Choroid plexus epithelial cell (primary cell): ENCODE measurements around the gene EEF1AKMT4.

Experiments used
- DNase-seq: peaks from one replicate; pipeline ENCODE4 v3.0.0-alpha.2; 2010; ENCODE audit warnings: low read depth
- H3K4me3 ChIP-seq: 2 replicates; pipeline ENCODE4 v1.5.1; 2011; ENCODE audit warnings: low read depth, mild to moderate bottlenecking, control low read depth, low read length, moderate library complexity
- TF ChIP-seq, protein P1 (sequence below): conservative IDR thresholded peaks from 2 replicates; pipeline ENCODE4 v1.5.1; 2011; ENCODE audit warnings: low read depth, mild to moderate bottlenecking, control low read depth, inconsistent platforms, low read length, moderate library complexity

The EEF1AKMT4 gene

DNA sequence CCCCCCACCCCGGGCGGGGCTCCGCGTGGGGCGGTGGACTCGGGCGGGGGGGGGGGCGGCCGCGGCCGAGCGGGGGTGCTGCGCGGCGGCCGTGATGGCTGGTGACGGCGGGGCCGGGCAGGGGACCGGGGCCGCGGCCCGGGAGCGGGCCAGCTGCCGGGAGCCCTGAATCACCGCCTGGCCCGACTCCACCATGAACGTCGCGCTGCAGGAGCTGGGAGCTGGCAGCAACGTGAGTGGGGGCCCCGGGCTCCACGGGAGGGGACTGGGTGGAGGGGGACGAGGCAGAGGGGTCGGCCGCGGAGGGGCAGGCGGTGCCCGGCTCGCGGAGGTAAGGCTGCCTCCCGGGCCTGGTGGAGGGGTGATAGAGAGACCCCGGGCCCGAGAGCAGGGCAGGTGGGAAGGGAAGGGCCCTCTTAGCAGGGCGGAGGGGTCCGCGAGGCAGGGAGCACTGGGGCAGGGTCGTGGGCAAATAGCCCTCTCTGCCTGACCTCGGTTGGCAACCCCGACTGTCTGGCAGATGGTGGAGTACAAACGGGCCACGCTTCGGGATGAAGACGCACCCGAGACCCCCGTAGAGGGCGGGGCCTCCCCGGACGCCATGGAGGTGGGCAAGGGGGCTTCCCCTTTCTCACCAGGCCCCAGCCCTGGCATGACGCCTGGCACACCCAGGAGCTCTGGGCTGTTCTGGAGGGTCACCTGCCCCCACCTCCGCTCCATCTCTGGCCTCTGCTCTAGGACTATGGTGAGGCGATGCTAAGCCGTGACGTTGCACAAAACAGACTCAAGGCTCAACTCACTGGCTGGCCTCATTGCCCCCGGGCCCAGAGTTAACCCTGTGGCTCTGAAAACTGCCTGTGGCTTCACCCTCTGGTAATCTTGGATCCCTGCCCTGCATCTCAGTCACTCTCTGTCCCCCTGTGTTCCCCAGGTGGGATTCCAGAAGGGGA lies 26.8 kb downstream of the EEF1AKMT4 start, which contains the start of gene ECE2:
Gene ECE2 (plus strand): TSS at position 62 of the 950 bp plus-strand sequence. CDS start 132 bp downstream, at position 194.
- no peak for DNase-seq
- H3K4me3 ChIP-seq, result no peak within 1 kb of the TSS
- TF ChIP-seq, protein P1, sequence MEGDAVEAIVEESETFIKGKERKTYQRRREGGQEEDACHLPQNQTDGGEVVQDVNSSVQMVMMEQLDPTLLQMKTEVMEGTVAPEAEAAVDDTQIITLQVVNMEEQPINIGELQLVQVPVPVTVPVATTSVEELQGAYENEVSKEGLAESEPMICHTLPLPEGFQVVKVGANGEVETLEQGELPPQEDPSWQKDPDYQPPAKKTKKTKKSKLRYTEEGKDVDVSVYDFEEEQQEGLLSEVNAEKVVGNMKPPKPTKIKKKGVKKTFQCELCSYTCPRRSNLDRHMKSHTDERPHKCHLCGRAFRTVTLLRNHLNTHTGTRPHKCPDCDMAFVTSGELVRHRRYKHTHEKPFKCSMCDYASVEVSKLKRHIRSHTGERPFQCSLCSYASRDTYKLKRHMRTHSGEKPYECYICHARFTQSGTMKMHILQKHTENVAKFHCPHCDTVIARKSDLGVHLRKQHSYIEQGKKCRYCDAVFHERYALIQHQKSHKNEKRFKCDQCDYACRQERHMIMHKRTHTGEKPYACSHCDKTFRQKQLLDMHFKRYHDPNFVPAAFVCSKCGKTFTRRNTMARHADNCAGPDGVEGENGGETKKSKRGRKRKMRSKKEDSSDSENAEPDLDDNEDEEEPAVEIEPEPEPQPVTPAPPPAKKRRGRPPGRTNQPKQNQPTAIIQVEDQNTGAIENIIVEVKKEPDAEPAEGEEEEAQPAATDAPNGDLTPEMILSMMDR, result no peak

DNA sequence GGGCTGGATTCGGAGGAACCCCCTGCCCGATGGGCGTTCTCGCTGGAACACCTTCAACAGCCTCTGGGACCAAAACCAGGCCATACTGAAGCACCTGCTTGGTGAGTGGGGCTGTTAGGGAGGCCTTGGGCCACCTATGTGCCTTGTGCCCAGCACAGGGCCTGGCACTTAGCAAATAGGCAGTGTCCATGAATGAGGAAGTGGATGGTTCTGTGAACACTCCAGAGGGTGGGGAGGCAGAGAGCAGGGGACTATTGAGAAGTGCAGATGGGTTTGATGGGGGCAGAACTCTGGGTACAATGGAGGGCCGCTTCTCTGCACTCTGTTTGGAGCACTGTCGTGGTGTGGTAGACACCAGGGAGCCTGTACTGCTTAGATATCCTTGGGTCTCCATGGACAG lies 27.9 kb downstream of the EEF1AKMT4 start:
- no peak overlapping the region for H3K4me3 ChIP-seq
- TF ChIP-seq, protein P1, result no peak

DNA sequence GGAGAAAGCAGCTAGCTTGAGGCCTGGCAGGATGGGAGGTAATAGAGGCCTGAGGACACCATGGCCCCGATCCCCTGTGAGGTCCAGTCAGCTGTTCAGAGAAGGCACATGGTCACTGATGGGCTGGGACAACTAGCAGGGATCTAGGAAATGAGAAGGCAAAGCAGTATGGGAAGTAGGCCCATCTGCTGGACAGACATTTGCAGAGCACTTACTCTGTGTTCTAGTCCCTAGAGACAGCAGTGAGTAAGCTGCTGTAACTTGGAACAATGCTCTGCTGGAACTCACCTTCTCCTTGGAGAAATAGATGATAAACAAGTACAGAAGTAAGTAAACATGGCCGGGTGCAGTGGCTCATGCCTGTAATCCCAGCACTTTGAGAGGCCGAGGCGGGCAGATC lies 33.5 kb downstream of the EEF1AKMT4 start:
- TF ChIP-seq, protein P1, result no peak
- no peak overlapping the region for H3K4me3 ChIP-seq
- no peak for DNase-seq

More for the DNA sequence above, 27.9 kb downstream of the EEF1AKMT4 start:
- no peak for DNase-seq

DNA sequence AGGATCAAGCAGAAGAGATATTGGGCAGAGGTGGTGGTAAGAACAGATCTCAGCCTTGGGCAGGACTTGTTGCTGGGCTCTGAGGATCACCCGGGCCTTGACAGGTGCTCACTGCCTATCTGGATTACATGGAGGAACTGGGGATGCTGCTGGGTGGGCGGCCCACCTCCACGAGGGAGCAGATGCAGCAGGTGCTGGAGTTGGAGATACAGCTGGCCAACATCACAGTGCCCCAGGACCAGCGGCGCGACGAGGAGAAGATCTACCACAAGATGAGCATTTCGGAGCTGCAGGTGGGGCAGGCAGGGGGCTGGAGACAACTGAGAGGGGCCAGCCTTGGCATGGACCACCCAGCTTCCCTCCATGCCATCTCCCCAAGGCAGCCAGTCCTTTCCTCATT lies 34.2 kb downstream of the EEF1AKMT4 start:
- H3K4me3 ChIP-seq, result no peak overlapping the region
- DNase-seq, result no peak
- TF ChIP-seq, protein P1, result no peak

DNA sequence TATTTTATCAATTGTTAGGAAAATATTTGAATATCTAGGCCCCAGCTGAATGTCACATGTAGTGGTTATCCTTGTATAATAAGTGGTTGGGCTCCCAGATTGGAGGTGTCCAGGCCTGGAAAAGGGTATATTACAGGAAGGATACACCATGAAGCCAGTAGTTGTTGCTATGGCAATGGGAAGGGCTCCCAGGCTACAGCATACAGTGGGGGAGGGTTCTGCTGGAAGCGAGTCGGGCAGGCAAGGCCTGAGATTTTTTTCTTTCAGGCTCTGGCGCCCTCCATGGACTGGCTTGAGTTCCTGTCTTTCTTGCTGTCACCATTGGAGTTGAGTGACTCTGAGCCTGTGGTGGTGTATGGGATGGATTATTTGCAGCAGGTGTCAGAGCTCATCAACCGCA lies 35.2 kb downstream of the EEF1AKMT4 start:
- peak; percentile 88 for DNase-seq

DNA sequence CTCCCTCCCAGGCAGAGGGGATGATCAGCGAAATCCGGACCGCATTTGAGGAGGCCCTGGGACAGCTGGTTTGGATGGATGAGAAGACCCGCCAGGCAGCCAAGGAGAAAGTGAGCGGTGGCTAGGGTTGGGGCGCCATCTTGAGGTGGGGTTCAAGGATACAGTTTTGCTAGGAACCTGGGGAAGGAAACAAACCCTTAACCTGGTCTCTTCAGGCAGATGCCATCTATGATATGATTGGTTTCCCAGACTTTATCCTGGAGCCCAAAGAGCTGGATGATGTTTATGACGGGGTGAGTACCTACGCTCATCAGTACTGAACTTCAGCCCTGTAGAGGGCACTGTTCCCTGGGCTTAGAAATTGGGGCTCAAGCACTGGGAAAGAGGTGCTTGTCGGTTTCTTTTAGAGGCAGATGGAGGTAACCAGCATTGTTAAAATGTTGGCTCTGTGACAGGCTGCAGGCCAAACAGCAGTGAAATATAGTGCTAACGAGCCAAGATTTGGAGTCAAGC lies 40.0 kb downstream of the EEF1AKMT4 start:
- no peak overlapping the region for H3K4me3 ChIP-seq
- TF ChIP-seq, protein P1, result peak; percentile 78
- peak; percentile 67 for DNase-seq

More for the DNA sequence above, 35.2 kb downstream of the EEF1AKMT4 start:
- H3K4me3 ChIP-seq, result no peak overlapping the region
- TF ChIP-seq, protein P1, result peak; percentile 72

DNA sequence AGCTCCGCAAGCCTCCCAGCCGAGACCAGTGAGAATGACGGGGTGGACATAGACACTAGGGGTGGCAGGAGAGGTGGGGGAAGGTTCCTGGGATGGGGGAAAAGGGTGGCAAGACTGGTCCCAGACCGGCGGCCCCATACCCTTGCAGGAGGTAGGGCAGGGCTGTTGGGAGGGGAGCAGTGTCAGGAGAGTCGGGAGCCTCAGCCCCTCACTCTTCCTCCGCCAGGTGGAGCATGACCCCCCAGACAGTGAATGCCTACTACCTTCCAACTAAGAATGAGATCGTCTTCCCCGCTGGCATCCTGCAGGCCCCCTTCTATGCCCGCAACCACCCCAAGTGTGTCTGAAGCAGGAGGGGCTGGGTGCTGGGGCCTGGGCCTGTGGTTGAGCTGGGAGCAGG lies 40.9 kb downstream of the EEF1AKMT4 start:
- DNase-seq, result no peak
- TF ChIP-seq, protein P1, result no peak
- no peak overlapping the region for H3K4me3 ChIP-seq
